ENCODE results near the gene CRB2. TPM values are rescaled to one million over a fixed set of nuclear protein-coding genes. Genes with fewer than 3 reads are reported as not detected.
A peak's percentile ranks its signal among the peaks of the same experiment; 100 is the strongest.

Gene CRB2
- total RNA-seq, 4 donors from 2014 or later = 0.11 TPM; not detected in 3

- 90 to 91% methylated on average over 19 to 21 of the region's 21 CpGs for WGBS, 2 donors
- TF ChIP-seq POLR2A (IDR thresholded peaks at IDR 0.05) (no peak), CTCF (IDR thresholded peaks at IDR 0.05) (no peak)
Measured at GRCh38 chr9:123422635-123423310, 66.8 kb downstream of the CRB2 start.

GRCh38 chr9:123423311-123423640, 67.3 kb downstream of the CRB2 start:
- TF ChIP-seq POLR2A (IDR thresholded peaks at IDR 0.05) (no peak), CTCF (IDR thresholded peaks at IDR 0.05) (no peak)
- 90 to 94% methylated on average over 4 to 8 of the region's 8 CpGs for WGBS, 2 donors
- Histone ChIP-seq H3K4me1 (peaks cover 5 to 24% of the 10 kb centered on the region in 2 donors), H3K27ac (no peak overlapping the region), H3K4me3 (replicated peaks in 1 of 3) (no peak overlapping the region), H3K27me3 (no peaks in the 10 kb centered on the region), H3K36me3 (peaks cover 0 to 3% of the 10 kb centered on the region in 2 donors), H3K9me3 (no peaks in the 10 kb centered on the region)
- no peak for DNase-seq
- intact Hi-C loops (cut with DNase I) = no loop called here

More at GRCh38 chr9:123422635-123423310, 66.8 kb downstream of the CRB2 start:
- intact Hi-C loops (cut with DNase I) = no loop called here
- Histone ChIP-seq H3K9me3 (no peaks in the 10 kb centered on the region), H3K4me1 (peaks cover 5 to 24% of the 10 kb centered on the region in 2 donors), H3K27ac (no peak overlapping the region), H3K4me3 (replicated peaks in 1 of 3) (no peak overlapping the region), H3K27me3 (no peaks in the 10 kb centered on the region), H3K36me3 (peaks cover 0 to 3% of the 10 kb centered on the region in 2 donors)
- no peak for DNase-seq

- WGBS, 2 donors = 79 to 85% methylated on average over 5 of the region's 5 CpGs
- Histone ChIP-seq H3K4me1 (peaks cover 5 to 24% of the 10 kb centered on the region in 2 donors), H3K27ac (peak overlapping the region in 1 of 3 donors; percentile 70), H3K36me3 (peaks cover 0 to 3% of the 10 kb centered on the region in 2 donors), H3K9me3 (no peaks in the 10 kb centered on the region), H3K27me3 (no peaks in the 10 kb centered on the region), H3K4me3 (replicated peaks in 1 of 3) (no peak overlapping the region)
- TF ChIP-seq CTCF (IDR thresholded peaks at IDR 0.05) = no peak
- TF ChIP-seq POLR2A (IDR thresholded peaks at IDR 0.05) = no peak
- intact Hi-C loops (cut with DNase I) = no loop called here
- DNase-seq = no peak
Measured at GRCh38 chr9:123424131-123424530, 68.1 kb downstream of the CRB2 start.

- intact Hi-C loops (cut with DNase I) = no loop called here
- TF ChIP-seq POLR2A (IDR thresholded peaks at IDR 0.05) (no peak), CTCF (IDR thresholded peaks at IDR 0.05) (no peak)
- Histone ChIP-seq H3K27me3 (no peaks in the 10 kb centered on the region), H3K27ac (peak overlapping the region; percentile 47 to 82 (median 70)), H3K36me3 (no peaks in the 10 kb centered on the region), H3K4me3 (replicated peaks in 1 of 3) (no peak overlapping the region), H3K4me1 (peaks cover 5 to 24% of the 10 kb centered on the region in 2 donors), H3K9me3 (no peaks in the 10 kb centered on the region)
- 75 to 80% methylated on average over 6 of the region's 6 CpGs for WGBS, 2 donors
- DNase-seq = peak; percentile 37 to 43
Measured at GRCh38 chr9:123424552-123425225, 68.7 kb downstream of the CRB2 start.

- Histone ChIP-seq H3K4me1 (peaks cover 5 to 24% of the 10 kb centered on the region in 2 donors), H3K27ac (peak overlapping the region; percentile 47 to 82 (median 70)), H3K4me3 (replicated peaks in 1 of 3) (no peak overlapping the region), H3K36me3 (no peaks in the 10 kb centered on the region), H3K9me3 (no peaks in the 10 kb centered on the region), H3K27me3 (no peaks in the 10 kb centered on the region)
- WGBS, 2 donors = 50 to 56% methylated on average over 20 of the region's 20 CpGs
- DNase-seq = peak; percentile 91 to 93
- peak in 1 of 2 donors; percentile 54 for TF ChIP-seq POLR2A (IDR thresholded peaks at IDR 0.05)
- TF ChIP-seq CTCF (IDR thresholded peaks at IDR 0.05) = no peak
- intact Hi-C loops (cut with DNase I) = no loop called here
Measured at GRCh38 chr9:123425261-123425821, 69.3 kb downstream of the CRB2 start.
